K562 (cell line): ENCODE measurements around the gene MYO1F.

Source experiments
- CTCF ChIP-seq, 3 experiments: IDR thresholded peaks in 2 of 3; conservative IDR thresholded peaks in 1 of 3; 2 replicates each; pipeline ENCODE4 v1.5.1; 2011 to 2012; ENCODE audit warnings: low read length in 3 of 3, mild to moderate bottlenecking in 3 of 3, control low read depth in 2 of 3, improper control_type of control experiment in 1 of 3, inconsistent platforms in 1 of 3, low read depth in 1 of 3, mixed read lengths in 1 of 3, moderate library complexity in 1 of 3; ENCODE audit not compliant: insufficient read depth in 2 of 3
- PRMT5 ChIP-seq: sonication (generic); formaldehyde crosslinking; IDR thresholded peaks from 2 replicates; pipeline ENCODE4 v1.5.0; 2020; ENCODE audit warnings: missing genetic modification reagents
- TRIM28 ChIP-seq: fragments of 450-650 bp; IDR thresholded peaks from 2 replicates; pipeline ENCODE4 v1.6.1; 2017
- ZNF318 ChIP-seq, 2 experiments: fragments of 450-650 bp; IDR thresholded peaks; 2 replicates each; pipeline ENCODE4 v1.6.1; 2016; ENCODE audit warnings: mild to moderate bottlenecking in 2 of 2, borderline replicate concordance in 1 of 2, low read depth in 1 of 2, moderate library complexity in 1 of 2
- ZNF830 ChIP-seq: fragments of 250-450 bp; sonication (Bioruptor Pico); IDR thresholded peaks from 2 replicates; pipeline ENCODE4 v1.5.0; 2021; ENCODE audit warnings: mild to moderate bottlenecking

GRCh38 chr19:8531470-8531869 lies 45.8 kb downstream of the MYO1F start:
- TF ChIP-seq PRMT5 (CRISPR knock-in tag) (no peak), ZNF318 (IDR thresholded peaks at IDR 0.05; ENCODE audit: borderline replicate concordance in 1 of 2, low read depth in 1 of 2) (no peak), TRIM28 (no peak), CTCF (IDR thresholded peaks at IDR 0.05 in 2 of 3, conservative IDR thresholded peaks at IDR 0.05 in 1 of 3; ENCODE audit: insufficient read depth in 2 of 3, low read depth in 1 of 3, low read length in 3 of 3) (no peak), ZNF830 (CRISPR knock-in tag) (no peak)
